Fibroblast of lung (primary cell): ENCODE measurements around the gene OR5AU1. TPM values are rescaled to one million over a fixed set of nuclear protein-coding genes. Genes with fewer than 3 reads are reported as not detected.
A peak's percentile ranks its signal among the peaks of the same experiment; 100 is the strongest.

Experiments used
- DNase-seq, 2 donors: peaks; one replicate each; pipeline versions ENCODE4 v3.0.0 to v3.0.0-alpha.2; 2010; ENCODE audit warnings: low read depth in 2 of 2
- H2AFZ ChIP-seq: 2 replicates; pipeline ENCODE4 v1.5.1; 2012; ENCODE audit warnings: low read length, control low read depth, inconsistent platforms
- H3K27ac ChIP-seq: 2 replicates; pipeline ENCODE4 v1.5.1; 2011; ENCODE audit warnings: low read length, control low read depth; ENCODE audit not compliant: insufficient read depth
- H3K27me3 ChIP-seq: 2 replicates; pipeline ENCODE4 v1.5.1; 2011; ENCODE audit warnings: mild to moderate bottlenecking, low read length; ENCODE audit not compliant: control insufficient read depth, insufficient read depth
- H3K36me3 ChIP-seq: 2 replicates; pipeline ENCODE4 v1.5.1; 2011; ENCODE audit warnings: low read length; ENCODE audit not compliant: control insufficient read depth, insufficient read depth
- H3K4me1 ChIP-seq: 2 replicates; pipeline ENCODE4 v1.5.1; 2011; ENCODE audit warnings: low read length; ENCODE audit not compliant: control insufficient read depth, insufficient read depth; ENCODE audit errors: extremely low read depth
- H3K4me2 ChIP-seq: 2 replicates; pipeline ENCODE4 v1.5.1; 2011; ENCODE audit warnings: low read length, control low read depth; ENCODE audit not compliant: insufficient read depth; ENCODE audit errors: extremely low read depth
- H3K4me3 ChIP-seq, 4 experiments: fragments of 200-600 bp in 1 of 4; sonication (generic) in 1 of 4; replicated peaks in 1 of 4; 2 replicates each; pipeline ENCODE4 v1.5.1; 2011 to 2016; ENCODE audit warnings: low read length in 4 of 4, low read depth in 3 of 4, mild to moderate bottlenecking in 3 of 4, control low read depth in 2 of 4, inconsistent platforms in 1 of 4, mixed read lengths in 1 of 4; ENCODE audit not compliant: insufficient read depth in 1 of 4; ENCODE audit errors: control extremely low read depth in 1 of 4
- H3K79me2 ChIP-seq: 2 replicates; pipeline ENCODE4 v1.5.1; 2012; ENCODE audit warnings: mild to moderate bottlenecking, low read length, inconsistent platforms; ENCODE audit not compliant: control insufficient read depth, insufficient read depth
- H3K9ac ChIP-seq: 2 replicates; pipeline ENCODE4 v1.5.1; 2011; ENCODE audit warnings: mild to moderate bottlenecking, low read length, control low read depth; ENCODE audit not compliant: insufficient read depth
- H3K9me3 ChIP-seq: 2 replicates; pipeline ENCODE4 v1.5.1; 2012; ENCODE audit warnings: low read depth, low read length; ENCODE audit not compliant: control insufficient read depth, insufficient read depth
- H4K20me1 ChIP-seq: 2 replicates; pipeline ENCODE4 v1.5.1; 2011; ENCODE audit warnings: low read length; ENCODE audit not compliant: control insufficient read depth, insufficient read depth; ENCODE audit errors: extremely low read depth
- EZH2 ChIP-seq: IDR thresholded peaks from 2 replicates; pipeline ENCODE4 v1.5.1; 2012; ENCODE audit warnings: low read length, control low read depth, mild to moderate bottlenecking; ENCODE audit errors: missing control alignments
- polyA plus RNA-seq, 2 donors: library from polyadenylated mRNA; depleted of rRNA in 1 of 2; stranded (reverse) in 1 of 2; unstranded in 1 of 2; fragments of >200 nt; gene quantifications; 2 replicates each; pipeline ENCODE4 v1.2.1, GENCODE V29; 2011 to 2012; ENCODE audit warnings: missing spikeins in 1 of 2
- total RNA-seq: library from RNA; depleted of rRNA; stranded (reverse); fragments of >200 nt; gene quantifications from 2 replicates; pipeline ENCODE4 v1.2.1, GENCODE V29; 2014
- TF ChIP-seq, protein P1 (sequence below), 2 donors: IDR thresholded peaks in 1 of 2; conservative IDR thresholded peaks in 1 of 2; 1 replicate in 1 of 2; 2 replicates in 1 of 2; pipeline ENCODE4 v1.5.1; 2011 to 2012; ENCODE audit warnings: low read length in 2 of 2, control low read depth in 1 of 2, inconsistent platforms in 1 of 2, low read depth in 1 of 2, mild to moderate bottlenecking in 1 of 2

OR5AU1 gene
- total and polyA plus RNA-seq, 2 donors (not counting 1 experiment from before 2014, with no cell fraction given) = not detected

GRCh38 chr14:21106176-21106497 lies 49.7 kb downstream of the OR5AU1 start:
- H3K27ac ChIP-seq = no peak overlapping the region
- H3K9me3 ChIP-seq = no peaks in the 10 kb centered on the region
- H3K4me2 ChIP-seq = peak overlapping the region; percentile 27
- H2AFZ ChIP-seq = no peak overlapping the region
- no peaks in the 10 kb centered on the region for H4K20me1 ChIP-seq
- TF ChIP-seq, protein P1, sequence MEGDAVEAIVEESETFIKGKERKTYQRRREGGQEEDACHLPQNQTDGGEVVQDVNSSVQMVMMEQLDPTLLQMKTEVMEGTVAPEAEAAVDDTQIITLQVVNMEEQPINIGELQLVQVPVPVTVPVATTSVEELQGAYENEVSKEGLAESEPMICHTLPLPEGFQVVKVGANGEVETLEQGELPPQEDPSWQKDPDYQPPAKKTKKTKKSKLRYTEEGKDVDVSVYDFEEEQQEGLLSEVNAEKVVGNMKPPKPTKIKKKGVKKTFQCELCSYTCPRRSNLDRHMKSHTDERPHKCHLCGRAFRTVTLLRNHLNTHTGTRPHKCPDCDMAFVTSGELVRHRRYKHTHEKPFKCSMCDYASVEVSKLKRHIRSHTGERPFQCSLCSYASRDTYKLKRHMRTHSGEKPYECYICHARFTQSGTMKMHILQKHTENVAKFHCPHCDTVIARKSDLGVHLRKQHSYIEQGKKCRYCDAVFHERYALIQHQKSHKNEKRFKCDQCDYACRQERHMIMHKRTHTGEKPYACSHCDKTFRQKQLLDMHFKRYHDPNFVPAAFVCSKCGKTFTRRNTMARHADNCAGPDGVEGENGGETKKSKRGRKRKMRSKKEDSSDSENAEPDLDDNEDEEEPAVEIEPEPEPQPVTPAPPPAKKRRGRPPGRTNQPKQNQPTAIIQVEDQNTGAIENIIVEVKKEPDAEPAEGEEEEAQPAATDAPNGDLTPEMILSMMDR (conservative IDR thresholded peaks at IDR 0.05 in 1 of 2, IDR thresholded peaks at IDR 0.05 in 1 of 2; ENCODE audit: low read depth in 1 of 2, low read length in 2 of 2) = no peak
- TF ChIP-seq EZH2 = no peak
- no peak overlapping the region for H3K4me3 ChIP-seq
- peak in 1 of 2 donors; percentile 47 for DNase-seq
- no peaks in the 10 kb centered on the region for H3K36me3 ChIP-seq
- peaks cover 7% of the 10 kb centered on the region for H3K27me3 ChIP-seq
- no peak overlapping the region for H3K9ac ChIP-seq
- H3K4me1 ChIP-seq = peaks cover 14% of the 10 kb centered on the region
- H3K79me2 ChIP-seq = no peaks in the 10 kb centered on the region

- no peak for DNase-seq
- no peaks in the 10 kb centered on the region for H3K36me3 ChIP-seq
- H3K79me2 ChIP-seq = no peaks in the 10 kb centered on the region
- H2AFZ ChIP-seq = no peak overlapping the region
- no peaks in the 10 kb centered on the region for H3K9me3 ChIP-seq
- no peak overlapping the region for H3K27ac ChIP-seq
- H3K4me3 ChIP-seq = no peak overlapping the region
- H3K9ac ChIP-seq = no peak overlapping the region
- H3K27me3 ChIP-seq = peaks cover 7% of the 10 kb centered on the region
- H3K4me2 ChIP-seq = no peak overlapping the region
- H4K20me1 ChIP-seq = no peaks in the 10 kb centered on the region
- H3K4me1 ChIP-seq = peaks cover 14% of the 10 kb centered on the region
- TF ChIP-seq EZH2 = no peak
- TF ChIP-seq, protein P1 (conservative IDR thresholded peaks at IDR 0.05 in 1 of 2, IDR thresholded peaks at IDR 0.05 in 1 of 2; ENCODE audit: low read depth in 1 of 2, low read length in 2 of 2) = no peak
Measured at GRCh38 chr14:21105095-21105494, 50.8 kb downstream of the OR5AU1 start.

Other genes with a start within 250 kb of the OR5AU1 start
- gene RNASE2, start 200.6 kb downstream of the OR5AU1 start, total RNA-seq = not detected in 2 replicates
- gene RNASE2, start 200.6 kb downstream of the OR5AU1 start, polyA plus RNA-seq = not detected in 2 replicates
- gene METTL17, start 166.1 kb downstream of the OR5AU1 start, total RNA-seq = 28.4 and 31.6 TPM in 2 replicates
- gene METTL17, start 166.1 kb downstream of the OR5AU1 start, polyA plus RNA-seq = 47.7 and 48.5 TPM in 2 replicates
- 0.17 and 0.26 TPM in 2 replicates for gene SLC39A2, start 156.8 kb downstream of the OR5AU1 start, total RNA-seq
- not detected in 2 replicates for gene SLC39A2, start 156.8 kb downstream of the OR5AU1 start, polyA plus RNA-seq
- 0.50 and 1.8 TPM in 2 replicates for gene NDRG2, start 131.0 kb downstream of the OR5AU1 start, total RNA-seq
- 0.32 and 0.34 TPM in 2 replicates for gene NDRG2, start 131.0 kb downstream of the OR5AU1 start, polyA plus RNA-seq
- not detected in 2 replicates for gene TPPP2, start 125.8 kb downstream of the OR5AU1 start, total RNA-seq
- gene TPPP2, start 125.8 kb downstream of the OR5AU1 start, polyA plus RNA-seq = not detected in 2 replicates
- gene RNASE13, start 121.3 kb downstream of the OR5AU1 start, total RNA-seq = not detected in 2 replicates
- not detected in 2 replicates for gene RNASE13, start 121.3 kb downstream of the OR5AU1 start, polyA plus RNA-seq
- not detected in 2 replicates for gene RNASE7, start 113.7 kb downstream of the OR5AU1 start, total RNA-seq
- gene RNASE7, start 113.7 kb downstream of the OR5AU1 start, polyA plus RNA-seq = not detected in 2 replicates
- gene RNASE8, start 98.2 kb downstream of the OR5AU1 start, total RNA-seq = not detected in 2 replicates
- not detected in 2 replicates for gene RNASE8, start 98.2 kb downstream of the OR5AU1 start, polyA plus RNA-seq
- 23.6 and 24.7 TPM in 2 replicates for gene ARHGEF40, start 85.8 kb downstream of the OR5AU1 start, total RNA-seq
- 18.2 and 34.6 TPM in 2 replicates for gene ARHGEF40, start 85.8 kb downstream of the OR5AU1 start, polyA plus RNA-seq
- gene ZNF219, start 57.4 kb downstream of the OR5AU1 start, total RNA-seq = 3.9 and 4.6 TPM in 2 replicates
- gene ZNF219, start 57.4 kb downstream of the OR5AU1 start, polyA plus RNA-seq = 2.2 and 2.4 TPM in 2 replicates
- not detected in 2 replicates for gene TMEM253, start 55.0 kb downstream of the OR5AU1 start, total RNA-seq
- gene TMEM253, start 55.0 kb downstream of the OR5AU1 start, polyA plus RNA-seq = 0.05 and 0.11 TPM in 2 replicates
- gene HNRNPC, start 113.4 kb upstream of the OR5AU1 start, total RNA-seq = 671 and 885 TPM in 2 replicates
- gene HNRNPC, start 113.4 kb upstream of the OR5AU1 start, polyA plus RNA-seq = 543 and 766 TPM in 2 replicates
- gene RPGRIP1, start 124.0 kb upstream of the OR5AU1 start, total RNA-seq = under 0.01 TPM in 1 of 2 replicates, not detected in the other
- gene RPGRIP1, start 124.0 kb upstream of the OR5AU1 start, polyA plus RNA-seq = 0.32 TPM in 1 of 2 replicates, not detected in the other
- gene SUPT16H, start 228.0 kb upstream of the OR5AU1 start, total RNA-seq = 66.1 and 69.6 TPM in 2 replicates
- gene SUPT16H, start 228.0 kb upstream of the OR5AU1 start, polyA plus RNA-seq = 58.7 and 83.2 TPM in 2 replicates